ENCODE results near the gene RIOX2.

DNA sequence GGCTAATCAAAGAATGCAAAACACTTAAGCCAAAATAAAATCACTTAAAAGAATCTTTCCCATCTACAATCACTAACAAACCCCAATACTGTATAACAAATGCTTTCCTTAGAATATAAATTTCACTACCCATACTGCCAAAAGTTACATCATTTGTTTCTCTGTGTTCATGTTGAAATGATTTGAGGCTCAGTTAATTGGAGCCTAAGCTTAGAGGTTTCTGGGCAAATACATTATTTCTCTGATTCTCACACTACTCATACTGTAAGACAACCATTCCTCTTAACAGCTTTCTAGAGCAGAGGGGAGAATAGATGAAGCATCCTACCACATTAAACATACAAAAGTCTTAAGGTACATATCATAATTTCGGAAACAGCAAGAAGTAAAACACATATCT is 2.1 kb downstream of the RIOX2 start:
- TF ChIP-seq, protein P1, sequence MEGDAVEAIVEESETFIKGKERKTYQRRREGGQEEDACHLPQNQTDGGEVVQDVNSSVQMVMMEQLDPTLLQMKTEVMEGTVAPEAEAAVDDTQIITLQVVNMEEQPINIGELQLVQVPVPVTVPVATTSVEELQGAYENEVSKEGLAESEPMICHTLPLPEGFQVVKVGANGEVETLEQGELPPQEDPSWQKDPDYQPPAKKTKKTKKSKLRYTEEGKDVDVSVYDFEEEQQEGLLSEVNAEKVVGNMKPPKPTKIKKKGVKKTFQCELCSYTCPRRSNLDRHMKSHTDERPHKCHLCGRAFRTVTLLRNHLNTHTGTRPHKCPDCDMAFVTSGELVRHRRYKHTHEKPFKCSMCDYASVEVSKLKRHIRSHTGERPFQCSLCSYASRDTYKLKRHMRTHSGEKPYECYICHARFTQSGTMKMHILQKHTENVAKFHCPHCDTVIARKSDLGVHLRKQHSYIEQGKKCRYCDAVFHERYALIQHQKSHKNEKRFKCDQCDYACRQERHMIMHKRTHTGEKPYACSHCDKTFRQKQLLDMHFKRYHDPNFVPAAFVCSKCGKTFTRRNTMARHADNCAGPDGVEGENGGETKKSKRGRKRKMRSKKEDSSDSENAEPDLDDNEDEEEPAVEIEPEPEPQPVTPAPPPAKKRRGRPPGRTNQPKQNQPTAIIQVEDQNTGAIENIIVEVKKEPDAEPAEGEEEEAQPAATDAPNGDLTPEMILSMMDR (IDR thresholded peaks at IDR 0.05) = no peak
- TF ChIP-seq POLR2A (IDR thresholded peaks at IDR 0.05; ENCODE audit: low read depth) (no peak), EP300 (IDR thresholded peaks at IDR 0.05) (no peak)

All from esophagus muscularis mucosa (tissue), 4 donors.